ENCODE data around the gene BCL2L11. TPM values are rescaled to one million over a fixed set of nuclear protein-coding genes. Genes with fewer than 3 reads are reported as not detected.

The BCL2L11 gene
- total and polyA plus RNA-seq, 10 of the 15 experiments (the other 5 are each of a cell fraction or from before 2014, with no cell fraction given), result 0.29 to 10.1 (median 1.1) TPM

DNA sequence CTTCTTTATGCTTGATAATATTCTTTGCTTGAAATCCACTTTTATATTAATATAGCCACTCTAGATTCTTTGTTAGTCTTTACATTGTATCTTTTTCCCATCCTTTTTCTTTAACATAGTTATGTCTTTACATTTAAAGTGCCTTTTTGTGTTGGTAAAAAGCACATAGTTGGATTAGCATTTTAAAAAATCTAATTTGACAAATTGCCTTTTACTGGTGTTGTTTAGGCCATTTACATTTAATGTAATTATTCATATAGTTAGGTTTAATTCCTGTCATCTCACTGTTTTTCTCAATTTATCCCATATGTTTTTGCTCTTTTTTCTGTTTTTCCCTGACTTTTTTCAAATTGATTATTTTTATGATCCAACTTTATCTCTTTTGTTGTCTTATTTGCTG lies 93.2 kb downstream of the BCL2L11 start:
- ChIA-PET CTCF (no interaction called here), SMC1A (ENCODE audit: uncharacterized antibody, unreplicated experiment) (no interaction called here), RAD21 (ENCODE audit: unreplicated experiment) (interaction anchor here (3.4 kb wide), 1 partner anchor 19 kb away, joined by 9 read pairs; no protein-coding TSS in a partner anchor), POLR2A (no interaction called here)
- DNase-seq (ENCODE audit: low read depth, low spot score) (no peak), FAIRE-seq (no peak), ATAC-seq (no peak)
- TF ChIP-seq KDM1A (IDR thresholded peaks at IDR 0.05; ENCODE audit: borderline replicate concordance) (0 out of 2 replicates have a peak, but pooled peaks have one; percentile 17), POLR2AphosphoS2 (IDR thresholded peaks at IDR 0.05; ENCODE audit: low read depth, low read length) (no peak)
- BruUV-seq (replicated peaks), result no TSS peak
- Histone ChIP-seq H3K79me2 (ENCODE audit: control insufficient read depth, insufficient read depth, low read length) (no peaks in the 10 kb centered on the region), H3K4me1 (ENCODE audit: control insufficient read depth, insufficient read depth, low read length) (peaks cover 6% of the 10 kb centered on the region; the same call in 1 of the 2 replicates), H3K9me3 (replicated peaks; ENCODE audit: control insufficient read depth, insufficient read depth, low read length) (peaks cover 12% of the 10 kb centered on the region), H3K27ac (ENCODE audit: control insufficient read depth, insufficient read depth) (no peak overlapping the region), H3K4me2 (ENCODE audit: control insufficient read depth, insufficient read depth) (no peak overlapping the region), H2AFZ (ENCODE audit: control insufficient read depth, low read depth, low read length) (no peak overlapping the region), H3K27me3 (replicated peaks in 1 of 2; ENCODE audit: control insufficient read depth in 2 of 2, insufficient read depth in 2 of 2, low read length in 1 of 2) (no peaks in the 10 kb centered on the region), H3K4me3 (no peak overlapping the region), H3K36me3 (ENCODE audit: control insufficient read depth in 2 of 2, insufficient read depth in 2 of 2, low read length in 1 of 2) (no peaks in the 10 kb centered on the region), H3K9ac (ENCODE audit: control insufficient read depth, insufficient read depth, low read length) (no peak overlapping the region), H4K20me1 (ENCODE audit: control insufficient read depth, insufficient read depth) (no peaks in the 10 kb centered on the region)
- intact Hi-C loops (cut with micrococcal nuclease; ENCODE audit: unreplicated experiment), result no loop called here
- in situ Hi-C loops (cut with MboI), result loop anchor here (25.0 kb wide), 1 partner anchor 352 kb away; no protein-coding TSS in a partner anchor

DNA sequence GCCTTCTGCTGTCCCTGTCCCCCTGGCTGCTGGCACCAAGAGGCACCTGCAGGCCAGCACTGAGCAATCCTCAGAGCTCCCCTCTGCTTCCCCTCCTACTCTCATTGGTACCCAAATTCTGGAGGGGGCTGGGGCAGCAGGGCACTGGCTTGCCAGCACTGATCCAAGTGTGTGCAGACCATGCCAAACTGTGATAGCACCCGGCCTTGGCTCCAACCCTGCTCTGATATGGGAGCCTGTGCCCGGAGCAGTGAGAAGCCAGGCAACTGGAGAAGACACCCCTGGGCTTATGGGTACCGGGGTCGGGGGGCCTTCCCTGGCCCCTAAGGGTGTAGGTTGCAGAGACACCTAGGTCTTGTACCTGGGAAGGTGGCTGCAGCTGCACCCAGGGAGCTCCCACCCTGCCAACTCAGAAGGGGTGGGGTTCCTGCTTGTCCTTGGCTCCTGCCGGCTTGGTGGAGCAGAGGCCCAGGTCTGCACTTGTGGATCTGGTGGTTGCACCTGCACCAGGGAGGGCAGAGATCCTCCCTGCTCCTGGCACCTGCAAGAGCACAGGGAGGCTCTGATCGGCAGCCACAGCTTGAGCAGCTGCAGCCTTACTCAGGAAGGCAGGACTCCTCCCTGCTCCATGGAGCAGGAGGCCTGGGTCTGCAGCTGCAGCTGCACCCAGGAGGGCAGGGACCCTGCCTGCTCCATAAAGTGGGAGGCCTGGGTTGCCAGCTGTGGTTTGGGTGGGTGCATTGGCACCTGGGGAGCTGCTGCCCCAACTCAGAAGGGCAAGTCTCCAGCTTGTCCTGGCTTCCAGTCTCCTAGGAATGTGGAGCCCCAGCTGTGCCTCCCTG lies 96.3 kb downstream of the BCL2L11 start:
- 83% methylated on average over 6 of the region's 6 CpGs for WGBS (ENCODE audit: insufficient coverage, insufficient replicate concordance, low lambda C conversion rate, missing lambda C conversion rate)
- no peak overlapping the region for H3K4me3 ChIP-seq
- ChIA-PET RAD21 (ENCODE audit: unreplicated experiment) (interaction anchor here (1.0 to 5.3 kb wide), 3 partner anchors 8 to 49 kb away, joined by 3 to 52 read pairs (median 26); no protein-coding TSS in a partner anchor), POLR2A (interaction anchor here (0.9 kb wide), 1 partner anchor 20 kb away, joined by 4 read pairs; no protein-coding TSS in a partner anchor), SMC1A (ENCODE audit: uncharacterized antibody, unreplicated experiment) (interaction anchor here (3.1 to 6.7 kb wide), 5 partner anchors 9 to 96 kb away, joined by 10 to 108 read pairs (median 35); partner anchors contain the start of gene BCL2L11), CTCF (interaction anchor here (1.2 kb wide), 1 partner anchor 24 kb away, joined by 4 read pairs; no protein-coding TSS in a partner anchor)
- no peak overlapping the region for H2AFZ ChIP-seq (ENCODE audit: control insufficient read depth, low read depth, low read length)
- H4K20me1 ChIP-seq (ENCODE audit: control insufficient read depth, insufficient read depth), result no peaks in the 10 kb centered on the region
- H3K9ac ChIP-seq (ENCODE audit: control insufficient read depth, insufficient read depth, low read length), result no peak overlapping the region
- no peak for TF ChIP-seq EGR1 (IDR thresholded peaks at IDR 0.05; ENCODE audit: borderline replicate concordance in 1 of 2, low read depth in 2 of 2, low read length in 2 of 2)
- TF ChIP-seq IKZF1 (conservative IDR thresholded peaks at IDR 0.05), result no peak
- TF ChIP-seq SUZ12 (IDR thresholded peaks at IDR 0.05; ENCODE audit: unreplicated experiment), result no peak
- TF ChIP-seq, protein P1, sequence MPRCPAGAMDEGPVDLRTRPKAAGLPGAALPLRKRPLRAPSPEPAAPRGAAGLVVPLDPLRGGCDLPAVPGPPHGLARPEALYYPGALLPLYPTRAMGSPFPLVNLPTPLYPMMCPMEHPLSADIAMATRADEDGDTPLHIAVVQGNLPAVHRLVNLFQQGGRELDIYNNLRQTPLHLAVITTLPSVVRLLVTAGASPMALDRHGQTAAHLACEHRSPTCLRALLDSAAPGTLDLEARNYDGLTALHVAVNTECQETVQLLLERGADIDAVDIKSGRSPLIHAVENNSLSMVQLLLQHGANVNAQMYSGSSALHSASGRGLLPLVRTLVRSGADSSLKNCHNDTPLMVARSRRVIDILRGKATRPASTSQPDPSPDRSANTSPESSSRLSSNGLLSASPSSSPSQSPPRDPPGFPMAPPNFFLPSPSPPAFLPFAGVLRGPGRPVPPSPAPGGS (IDR thresholded peaks at IDR 0.05; ENCODE audit: borderline replicate concordance, insufficient read depth, low read depth, low read length, poor library complexity, severe bottlenecking), result no peak
- TF ChIP-seq, protein P2, sequence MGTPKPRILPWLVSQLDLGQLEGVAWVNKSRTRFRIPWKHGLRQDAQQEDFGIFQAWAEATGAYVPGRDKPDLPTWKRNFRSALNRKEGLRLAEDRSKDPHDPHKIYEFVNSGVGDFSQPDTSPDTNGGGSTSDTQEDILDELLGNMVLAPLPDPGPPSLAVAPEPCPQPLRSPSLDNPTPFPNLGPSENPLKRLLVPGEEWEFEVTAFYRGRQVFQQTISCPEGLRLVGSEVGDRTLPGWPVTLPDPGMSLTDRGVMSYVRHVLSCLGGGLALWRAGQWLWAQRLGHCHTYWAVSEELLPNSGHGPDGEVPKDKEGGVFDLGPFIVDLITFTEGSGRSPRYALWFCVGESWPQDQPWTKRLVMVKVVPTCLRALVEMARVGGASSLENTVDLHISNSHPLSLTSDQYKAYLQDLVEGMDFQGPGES (IDR thresholded peaks at IDR 0.05), result no peak
- TF ChIP-seq, protein P3, sequence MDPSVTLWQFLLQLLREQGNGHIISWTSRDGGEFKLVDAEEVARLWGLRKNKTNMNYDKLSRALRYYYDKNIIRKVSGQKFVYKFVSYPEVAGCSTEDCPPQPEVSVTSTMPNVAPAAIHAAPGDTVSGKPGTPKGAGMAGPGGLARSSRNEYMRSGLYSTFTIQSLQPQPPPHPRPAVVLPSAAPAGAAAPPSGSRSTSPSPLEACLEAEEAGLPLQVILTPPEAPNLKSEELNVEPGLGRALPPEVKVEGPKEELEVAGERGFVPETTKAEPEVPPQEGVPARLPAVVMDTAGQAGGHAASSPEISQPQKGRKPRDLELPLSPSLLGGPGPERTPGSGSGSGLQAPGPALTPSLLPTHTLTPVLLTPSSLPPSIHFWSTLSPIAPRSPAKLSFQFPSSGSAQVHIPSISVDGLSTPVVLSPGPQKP (IDR thresholded peaks at IDR 0.05; ENCODE audit: low read depth, low read length), result no peak
- no peak for TF ChIP-seq TBL1XR1 (IDR thresholded peaks at IDR 0.05; ENCODE audit: low read depth, low read length)
- no peaks in the 10 kb centered on the region for H3K27me3 ChIP-seq (replicated peaks in 1 of 2; ENCODE audit: control insufficient read depth in 2 of 2, insufficient read depth in 2 of 2, low read length in 1 of 2)
- no peak overlapping the region for H3K4me2 ChIP-seq (ENCODE audit: control insufficient read depth, insufficient read depth)
- no peak overlapping the region for H3K27ac ChIP-seq (ENCODE audit: control insufficient read depth, insufficient read depth)
- H3K36me3 ChIP-seq (ENCODE audit: control insufficient read depth in 2 of 2, insufficient read depth in 2 of 2, low read length in 1 of 2), result no peaks in the 10 kb centered on the region
- in situ Hi-C loops (cut with MboI), result loop anchor here (25.0 kb wide), 1 partner anchor 355 kb away; no protein-coding TSS in a partner anchor
- no TSS peak for BruUV-seq (replicated peaks)
- H3K79me2 ChIP-seq (ENCODE audit: control insufficient read depth, insufficient read depth, low read length), result no peaks in the 10 kb centered on the region
- ATAC-seq (no peak), DNase-seq (ENCODE audit: low read depth, low spot score) (no peak), FAIRE-seq (no peak)
- H3K9me3 ChIP-seq (replicated peaks; ENCODE audit: control insufficient read depth, insufficient read depth, low read length), result peaks cover 12% of the 10 kb centered on the region
- H3K4me1 ChIP-seq (ENCODE audit: control insufficient read depth, insufficient read depth, low read length), result peaks cover 17% of the 10 kb centered on the region
- intact Hi-C loops (cut with micrococcal nuclease; ENCODE audit: unreplicated experiment), result no loop called here

All from GM12878 (cell line).